ENCODE measurements around the gene PSME2. TPM values are rescaled to one million over a fixed set of nuclear protein-coding genes. Genes with fewer than 3 reads are reported as not detected.

The PSME2 gene
- total and polyA plus RNA-seq, 9 of the 15 experiments (the other 6 are each of a cell fraction or from before 2014, with no cell fraction given): 111 to 579 (median 159) TPM

GRCh38 chr14:24195186-24196070, 49.0 kb upstream of the PSME2 start, which contains the start of gene TM9SF1 (continued):
- TF ChIP-seq ZNF318 (IDR thresholded peaks at IDR 0.05; ENCODE audit: borderline replicate concordance in 1 of 2, low read depth in 1 of 2) (no peak), NONO (IDR thresholded peaks at IDR 0.05; ENCODE audit: low read depth in 2 of 2, low read length in 1 of 2) (no peak), ZNF398 (CRISPR knock-in tag; IDR thresholded peaks at IDR 0.05) (no peak), MCM7 (IDR thresholded peaks at IDR 0.05) (no peak), ELF2 (CRISPR knock-in tag; IDR thresholded peaks at IDR 0.05) (peak; percentile 99), RBM39 (optimal IDR thresholded peaks at IDR 0.05; ENCODE audit: low read depth, low read length) (no peak), ELF4 (CRISPR knock-in tag; IDR thresholded peaks at IDR 0.05) (peak; percentile 77; the same call in 1 of the 2 replicates), RBFOX2 (IDR thresholded peaks at IDR 0.05; ENCODE audit: low read depth, low read length) (peak; percentile 97), KDM4B (IDR thresholded peaks at IDR 0.05; ENCODE audit: borderline replicate concordance in 2 of 2, low read depth in 1 of 2) (peak in 1 of 2 experiments; percentile 39; a peak in 1 of 4 replicates), THAP7 (CRISPR knock-in tag; IDR thresholded peaks at IDR 0.05) (no peak), ZFX (CRISPR knock-in tag; IDR thresholded peaks at IDR 0.05) (peak; percentile 95), TFAP4 (CRISPR knock-in tag; IDR thresholded peaks at IDR 0.05; ENCODE audit: borderline replicate concordance) (peak; percentile 69; the same call in 1 of the 2 replicates), DACH1 (IDR thresholded peaks at IDR 0.05; ENCODE audit: partially characterized antibody) (peak; percentile 86)

Measured in K562 (cell line).